Measurements from ENCODE around the gene TSPAN13.

DNA sequence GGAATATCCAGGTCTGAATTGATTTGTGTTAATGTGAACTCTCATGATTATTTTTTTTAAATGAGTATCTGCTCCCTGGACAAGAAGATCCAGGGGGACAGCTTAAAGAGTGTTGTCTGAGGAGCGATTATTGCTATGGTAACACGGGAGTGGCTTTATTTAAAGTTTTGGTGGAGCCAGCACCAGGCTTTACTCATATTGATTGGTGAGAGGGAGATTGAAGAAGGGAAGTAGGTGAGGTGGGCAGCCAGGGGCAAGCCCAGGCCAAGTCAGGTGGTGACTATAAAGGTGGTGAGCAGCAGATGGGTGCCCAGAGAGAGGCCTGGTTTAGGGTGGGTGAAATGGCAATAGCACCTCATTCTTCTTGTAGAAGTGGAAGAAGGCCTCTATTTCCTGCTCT is 61.4 kb downstream of the TSPAN13 start:
- TF ChIP-seq, protein P1, sequence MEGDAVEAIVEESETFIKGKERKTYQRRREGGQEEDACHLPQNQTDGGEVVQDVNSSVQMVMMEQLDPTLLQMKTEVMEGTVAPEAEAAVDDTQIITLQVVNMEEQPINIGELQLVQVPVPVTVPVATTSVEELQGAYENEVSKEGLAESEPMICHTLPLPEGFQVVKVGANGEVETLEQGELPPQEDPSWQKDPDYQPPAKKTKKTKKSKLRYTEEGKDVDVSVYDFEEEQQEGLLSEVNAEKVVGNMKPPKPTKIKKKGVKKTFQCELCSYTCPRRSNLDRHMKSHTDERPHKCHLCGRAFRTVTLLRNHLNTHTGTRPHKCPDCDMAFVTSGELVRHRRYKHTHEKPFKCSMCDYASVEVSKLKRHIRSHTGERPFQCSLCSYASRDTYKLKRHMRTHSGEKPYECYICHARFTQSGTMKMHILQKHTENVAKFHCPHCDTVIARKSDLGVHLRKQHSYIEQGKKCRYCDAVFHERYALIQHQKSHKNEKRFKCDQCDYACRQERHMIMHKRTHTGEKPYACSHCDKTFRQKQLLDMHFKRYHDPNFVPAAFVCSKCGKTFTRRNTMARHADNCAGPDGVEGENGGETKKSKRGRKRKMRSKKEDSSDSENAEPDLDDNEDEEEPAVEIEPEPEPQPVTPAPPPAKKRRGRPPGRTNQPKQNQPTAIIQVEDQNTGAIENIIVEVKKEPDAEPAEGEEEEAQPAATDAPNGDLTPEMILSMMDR (IDR thresholded peaks at IDR 0.05), result no peak
- TF ChIP-seq POLR2A (IDR thresholded peaks at IDR 0.05), result no peak
